Measurements from ENCODE around the gene ACSL6.

ACSL6 gene

DNA sequence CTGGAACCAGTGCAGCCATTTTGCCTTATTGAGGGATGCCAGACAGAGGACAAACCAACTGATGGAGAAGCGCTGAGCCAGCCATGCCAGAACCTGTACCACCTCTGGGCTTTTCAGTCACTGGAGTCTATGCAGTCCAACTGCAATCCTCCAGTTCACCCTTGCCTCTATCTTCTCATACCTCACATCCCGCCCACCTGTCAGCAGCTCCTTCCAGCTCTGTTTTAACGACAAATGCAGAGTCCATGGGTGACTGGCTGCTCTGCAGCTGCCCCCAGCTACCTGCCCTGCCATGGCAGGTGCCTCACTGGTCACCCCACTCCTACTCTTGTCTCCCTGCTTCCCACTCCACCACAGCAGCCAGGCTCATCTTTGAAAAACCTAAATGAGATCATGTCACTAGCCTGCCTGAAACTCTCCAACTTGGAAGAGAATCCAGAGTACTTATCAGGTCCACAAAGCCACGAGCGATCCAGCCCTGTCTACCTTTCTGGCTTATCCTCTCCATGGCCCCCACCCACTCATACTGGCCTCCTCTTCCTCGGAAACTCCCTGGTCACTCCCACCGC, 14.0 kb upstream of the ACSL6 start:
- peak; percentile 1 for DNase-seq (ENCODE audit: low spot score)
- TF ChIP-seq, protein P1, sequence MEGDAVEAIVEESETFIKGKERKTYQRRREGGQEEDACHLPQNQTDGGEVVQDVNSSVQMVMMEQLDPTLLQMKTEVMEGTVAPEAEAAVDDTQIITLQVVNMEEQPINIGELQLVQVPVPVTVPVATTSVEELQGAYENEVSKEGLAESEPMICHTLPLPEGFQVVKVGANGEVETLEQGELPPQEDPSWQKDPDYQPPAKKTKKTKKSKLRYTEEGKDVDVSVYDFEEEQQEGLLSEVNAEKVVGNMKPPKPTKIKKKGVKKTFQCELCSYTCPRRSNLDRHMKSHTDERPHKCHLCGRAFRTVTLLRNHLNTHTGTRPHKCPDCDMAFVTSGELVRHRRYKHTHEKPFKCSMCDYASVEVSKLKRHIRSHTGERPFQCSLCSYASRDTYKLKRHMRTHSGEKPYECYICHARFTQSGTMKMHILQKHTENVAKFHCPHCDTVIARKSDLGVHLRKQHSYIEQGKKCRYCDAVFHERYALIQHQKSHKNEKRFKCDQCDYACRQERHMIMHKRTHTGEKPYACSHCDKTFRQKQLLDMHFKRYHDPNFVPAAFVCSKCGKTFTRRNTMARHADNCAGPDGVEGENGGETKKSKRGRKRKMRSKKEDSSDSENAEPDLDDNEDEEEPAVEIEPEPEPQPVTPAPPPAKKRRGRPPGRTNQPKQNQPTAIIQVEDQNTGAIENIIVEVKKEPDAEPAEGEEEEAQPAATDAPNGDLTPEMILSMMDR (IDR thresholded peaks at IDR 0.05; ENCODE audit: extremely low read depth, missing control alignments): no peak

- peak; percentile 4 for DNase-seq (ENCODE audit: low spot score)
- TF ChIP-seq, protein P1 (IDR thresholded peaks at IDR 0.05; ENCODE audit: extremely low read depth, missing control alignments): no peak
Observed at GRCh38 chr5:132024789-132025402, 13.4 kb upstream of the ACSL6 start.

GRCh38 chr5:132024117-132024435, 12.6 kb upstream of the ACSL6 start:
- TF ChIP-seq, protein P1 (IDR thresholded peaks at IDR 0.05; ENCODE audit: extremely low read depth, missing control alignments): no peak

DNA sequence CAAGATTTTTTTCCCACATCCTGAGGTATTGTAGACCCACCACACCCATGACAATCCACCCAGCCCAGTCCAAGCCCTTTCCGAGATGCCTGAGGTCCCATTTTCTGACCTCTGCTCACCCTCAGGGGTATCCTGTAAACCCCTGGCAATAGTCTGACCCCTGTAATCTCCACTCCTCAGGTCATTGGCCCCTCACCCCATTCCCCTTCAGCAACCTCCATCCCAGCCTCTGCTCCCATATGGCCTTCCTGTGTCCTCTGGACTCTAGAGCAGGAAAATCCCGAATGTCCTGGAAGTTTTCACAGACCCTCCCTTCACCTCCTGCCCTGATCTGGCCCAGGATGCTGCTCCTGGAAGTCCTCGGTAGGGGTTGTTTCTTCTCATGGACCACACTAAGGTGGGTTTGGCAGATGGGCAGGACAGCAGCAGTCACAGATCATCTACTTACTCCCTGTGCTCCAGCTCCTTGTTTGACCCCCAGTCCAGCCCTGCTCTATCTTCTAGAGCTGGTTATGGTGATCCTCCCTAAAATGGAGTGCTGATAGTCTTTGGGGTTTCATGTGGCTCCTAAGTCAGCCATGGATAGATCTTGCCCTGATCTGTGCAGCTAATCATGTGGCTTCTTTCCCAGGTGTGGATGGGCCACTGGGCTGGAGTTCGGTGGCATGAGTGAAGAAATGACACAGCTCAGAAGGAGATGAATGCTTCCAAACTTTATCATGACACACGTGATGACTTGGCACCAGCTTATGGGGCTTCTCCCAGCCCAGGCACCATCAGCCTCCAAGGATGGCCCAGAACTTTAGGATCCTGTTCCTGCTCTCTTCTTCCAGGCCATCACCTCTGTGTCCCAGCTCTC, 12.0 kb upstream of the ACSL6 start:
- DNase-seq (ENCODE audit: low spot score): peak; percentile 4
- TF ChIP-seq, protein P1 (IDR thresholded peaks at IDR 0.05; ENCODE audit: extremely low read depth, missing control alignments): no peak

More at GRCh38 chr5:132024117-132024435, 12.6 kb upstream of the ACSL6 start:
- DNase-seq (ENCODE audit: low spot score): no peak

DNA sequence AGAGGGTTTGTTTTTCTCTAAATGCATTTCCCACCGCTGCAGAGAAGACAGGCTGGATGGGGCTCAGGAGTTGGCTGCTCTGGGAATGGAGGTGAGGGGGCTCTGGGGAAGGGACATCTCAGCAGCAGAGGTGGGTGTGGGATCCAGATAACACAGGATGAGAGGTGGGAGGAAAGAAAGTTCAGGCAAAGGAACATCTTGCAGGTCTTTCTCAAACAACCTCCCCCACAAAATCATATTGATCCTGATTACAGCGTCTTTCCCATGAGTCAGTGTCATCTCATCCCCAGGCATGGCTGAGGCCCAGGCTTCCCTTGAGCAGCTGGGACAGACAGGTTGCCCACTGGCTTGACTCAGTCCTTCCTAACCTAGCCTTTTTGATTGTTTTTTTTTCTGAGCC, 11.3 kb upstream of the ACSL6 start:
- TF ChIP-seq, protein P1 (IDR thresholded peaks at IDR 0.05; ENCODE audit: extremely low read depth, missing control alignments): no peak
- peak; percentile 2 for DNase-seq (ENCODE audit: low spot score)

- TF ChIP-seq, protein P1 (IDR thresholded peaks at IDR 0.05; ENCODE audit: extremely low read depth, missing control alignments): no peak
- DNase-seq (ENCODE audit: low spot score): no peak
Observed at GRCh38 chr5:132021654-132022053, 10.2 kb upstream of the ACSL6 start.

Measured in GM20000 (cell line).